Activated naive CD4-positive, alpha-beta T cell treated with anti-CD3 and anti-CD28 coated beads, Interleukin-2, amount 50 U/mL, for 16 hours (primary cell): ENCODE measurements around the gene GUCA1A.
"Not testable (repeated sequence)": the region's sequence is repeated elsewhere in the genome, so short reads cannot be mapped to it uniquely, and the experiment has no call there.

Experiments used
- DNase-seq: peaks from one replicate; pipeline ENCODE4 v3.0.0-alpha.2; 2020

GUCA1A gene

DNA sequence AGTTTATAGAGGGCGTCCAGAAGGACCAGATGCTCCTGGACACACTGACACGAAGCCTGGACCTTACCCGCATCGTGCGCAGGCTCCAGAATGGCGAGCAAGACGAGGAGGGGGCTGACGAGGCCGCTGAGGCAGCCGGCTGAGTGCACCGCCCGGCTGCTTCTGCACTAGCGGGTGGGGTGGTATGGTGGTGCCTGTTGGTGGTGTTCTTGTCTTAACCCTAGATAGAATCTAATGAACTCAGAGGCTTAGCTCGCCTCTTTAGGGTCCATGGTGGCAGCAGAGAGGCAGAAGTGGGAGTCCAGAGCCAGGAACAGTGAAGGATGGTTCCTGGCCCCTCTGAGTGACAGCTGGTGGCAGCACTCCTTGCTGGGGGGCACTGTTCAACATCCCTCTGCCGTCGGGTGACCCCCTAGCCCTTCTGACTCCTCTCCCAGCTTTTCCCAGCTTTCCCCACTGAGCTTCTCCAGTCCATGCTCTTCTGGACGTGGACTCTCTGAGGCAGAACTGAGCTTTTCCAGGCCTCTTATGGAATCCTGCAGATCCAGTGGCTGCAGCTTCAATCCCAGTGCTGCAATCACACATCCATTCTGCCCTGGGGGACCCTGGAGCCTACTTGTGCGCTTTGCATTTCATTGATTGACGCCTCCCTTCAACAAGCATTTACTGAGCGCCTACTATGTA is 6.2 kb downstream of the GUCA1A start:
- DNase-seq, result no peak

DNA sequence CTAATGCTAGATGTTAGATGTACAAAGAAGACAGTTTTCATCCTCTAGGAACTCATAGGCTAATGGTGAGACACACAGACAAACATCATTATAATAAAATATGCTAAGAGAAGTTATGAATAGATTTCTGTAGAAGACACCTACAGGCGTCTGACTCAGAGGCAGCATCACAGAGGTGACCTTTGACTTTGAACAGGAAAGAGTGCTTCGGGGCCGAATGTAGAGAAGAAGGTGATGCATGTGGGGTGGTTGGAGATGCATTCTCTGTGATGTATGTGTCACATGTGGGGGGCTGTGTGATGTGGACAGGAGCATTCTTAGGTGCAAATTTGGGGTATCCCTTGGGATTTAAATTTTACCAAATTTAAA is 6.8 kb downstream of the GUCA1A start:
- DNase-seq, result no peak

DNA sequence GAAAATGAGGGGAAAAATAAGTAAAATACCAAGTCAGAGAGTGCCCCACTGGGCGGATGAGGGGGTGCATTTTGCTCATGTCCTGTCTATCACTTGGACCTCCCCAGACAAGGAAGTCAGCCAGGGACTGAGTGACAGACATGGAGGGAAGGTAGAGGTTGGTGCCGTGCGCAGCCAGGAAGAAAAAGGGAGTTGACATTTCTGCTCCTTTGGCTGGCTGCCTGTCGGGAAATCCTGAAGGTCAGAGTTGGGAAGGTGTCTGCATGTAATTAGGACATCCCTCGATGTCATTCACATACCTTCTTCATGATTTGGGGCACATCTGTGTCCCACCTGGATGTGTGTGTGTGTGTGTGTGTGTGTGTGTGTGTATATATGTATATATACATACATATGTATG is 8.9 kb downstream of the GUCA1A start:
- DNase-seq, result no peak

DNA sequence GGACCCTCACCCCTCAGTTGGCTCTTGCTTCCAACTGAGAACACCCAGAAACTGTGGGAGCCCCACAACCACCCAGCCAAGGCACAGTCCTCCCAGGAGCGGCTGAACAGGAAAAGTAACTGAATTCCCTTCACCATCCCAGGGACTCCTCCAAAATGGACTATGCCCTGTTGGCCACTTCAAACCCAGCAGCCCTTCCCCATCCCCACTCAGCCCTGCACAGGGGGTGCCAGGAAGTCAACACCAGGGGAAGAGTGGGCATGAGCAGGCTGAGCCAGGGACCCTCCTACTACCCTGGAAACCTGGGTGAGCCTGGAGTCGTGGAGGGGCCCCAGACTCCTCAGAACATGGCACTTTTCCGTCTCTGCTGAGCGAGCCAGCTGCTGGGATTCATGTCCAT is 11.3 kb downstream of the GUCA1A start:
- no peak for DNase-seq

- no peak for DNase-seq
These were observed 12.4 kb downstream of the GUCA1A start for GRCh38 chr6:42185597-42185996.

- DNase-seq, result no peak
These were observed 15.2 kb downstream of the GUCA1A start for GRCh38 chr6:42188406-42188805.

GRCh38 chr6:42190554-42191183 is 17.5 kb downstream of the GUCA1A start:
- no peak for DNase-seq

DNA sequence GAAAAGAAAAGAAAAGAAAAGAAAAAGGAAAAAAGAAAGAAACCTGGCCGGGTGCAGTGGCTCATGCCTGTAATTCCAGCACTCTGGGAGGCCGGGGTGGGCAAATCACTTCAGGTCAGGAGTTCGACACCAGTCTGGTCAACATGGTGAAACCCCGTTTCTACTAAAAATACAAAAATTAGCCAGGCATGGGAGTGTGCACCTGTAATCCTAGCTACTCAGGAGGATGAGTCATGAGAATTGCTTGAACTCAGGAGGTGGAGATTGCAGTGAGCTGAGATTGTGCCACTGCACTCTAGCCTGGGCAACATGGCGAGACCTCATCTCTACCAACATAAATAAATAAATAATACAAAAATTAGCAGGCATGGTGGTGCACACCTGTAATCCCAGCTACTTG is 19.2 kb downstream of the GUCA1A start:
- not testable (repeated sequence) for DNase-seq

DNA sequence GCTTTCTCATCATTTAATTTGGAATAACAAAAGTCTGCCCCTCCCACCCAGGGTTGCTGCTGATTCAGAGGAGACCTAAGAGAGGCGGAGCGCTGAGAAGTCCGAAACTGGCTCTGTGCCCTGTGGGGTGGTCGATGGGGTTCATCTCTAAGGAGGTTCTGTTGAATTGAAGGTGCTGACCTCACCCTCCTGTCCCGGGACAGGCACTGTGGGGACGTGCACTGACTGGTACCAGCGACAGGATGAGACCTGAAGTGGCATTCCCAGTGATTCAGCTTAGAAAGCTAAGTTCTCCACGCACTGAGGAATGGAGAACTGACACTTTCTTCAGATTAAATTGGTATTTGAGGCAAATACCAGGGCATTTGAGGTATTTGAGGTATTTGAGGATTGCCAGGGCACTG is 20.3 kb downstream of the GUCA1A start:
- DNase-seq, result no peak

- DNase-seq, result no peak
These were observed 20.9 kb downstream of the GUCA1A start for GRCh38 chr6:42194056-42194455.

GRCh38 chr6:42195415-42195814 is 22.3 kb downstream of the GUCA1A start:
- DNase-seq, result no peak

DNA sequence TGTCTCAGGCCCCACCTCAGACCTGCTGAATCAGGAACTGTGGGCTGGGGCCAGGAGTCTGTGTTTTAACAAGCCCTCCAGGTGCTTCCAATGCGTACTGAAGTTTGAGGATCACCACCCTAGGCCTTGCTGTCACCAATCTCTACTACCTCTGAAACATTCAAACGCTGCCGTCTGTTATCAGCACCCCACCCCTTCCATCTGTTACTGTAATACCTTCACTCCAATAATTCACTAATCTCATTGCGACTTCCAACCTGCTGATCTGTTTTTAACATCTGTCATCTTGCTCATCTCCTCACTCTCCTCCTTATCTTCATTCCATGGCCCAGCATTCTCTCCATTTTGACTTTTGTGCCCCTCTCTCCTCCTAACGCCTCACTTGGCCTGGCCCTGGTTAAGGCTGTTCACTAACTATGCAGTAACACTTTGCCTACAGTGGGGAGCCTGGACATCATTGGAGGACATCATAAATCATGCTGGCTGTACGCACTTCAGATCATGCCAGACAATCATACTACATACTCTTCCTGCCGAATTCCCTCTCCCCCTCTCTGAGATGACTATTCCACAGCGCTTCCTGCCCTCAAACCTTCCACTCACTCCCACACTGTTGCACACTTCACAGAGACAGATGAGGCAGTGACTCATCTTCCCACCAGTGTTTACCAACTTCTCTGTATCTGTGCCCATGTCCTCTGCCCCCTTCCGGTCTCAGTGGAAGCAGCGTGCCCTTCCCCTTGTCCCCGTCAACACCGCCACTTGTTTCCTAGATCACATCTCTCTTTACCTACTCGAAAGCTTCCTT is 24.6 kb downstream of the GUCA1A start:
- DNase-seq, result no peak

GRCh38 chr6:42199106-42199981 is 26.2 kb downstream of the GUCA1A start:
- DNase-seq, result no peak

GRCh38 chr6:42200035-42200434 is 26.9 kb downstream of the GUCA1A start:
- DNase-seq, result no peak

DNA sequence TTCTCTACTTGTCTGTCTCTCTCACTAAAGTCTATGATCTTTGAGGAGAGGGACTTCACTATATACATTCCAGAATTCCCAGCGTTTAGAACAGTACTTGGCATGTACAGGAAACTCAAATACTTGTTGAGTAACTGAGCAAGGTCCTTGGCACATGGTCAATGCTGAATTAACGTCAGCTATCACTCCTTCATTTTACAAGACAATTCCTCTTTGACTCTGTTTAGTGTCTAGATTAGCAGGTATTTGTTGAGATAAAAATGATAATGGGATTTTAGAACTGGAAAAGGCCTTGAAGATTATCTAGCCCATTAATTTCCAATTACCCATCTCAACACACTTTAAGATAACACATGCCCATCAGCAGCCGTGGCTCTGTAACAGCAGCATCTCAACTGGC is 28.2 kb downstream of the GUCA1A start:
- no peak for DNase-seq

DNA sequence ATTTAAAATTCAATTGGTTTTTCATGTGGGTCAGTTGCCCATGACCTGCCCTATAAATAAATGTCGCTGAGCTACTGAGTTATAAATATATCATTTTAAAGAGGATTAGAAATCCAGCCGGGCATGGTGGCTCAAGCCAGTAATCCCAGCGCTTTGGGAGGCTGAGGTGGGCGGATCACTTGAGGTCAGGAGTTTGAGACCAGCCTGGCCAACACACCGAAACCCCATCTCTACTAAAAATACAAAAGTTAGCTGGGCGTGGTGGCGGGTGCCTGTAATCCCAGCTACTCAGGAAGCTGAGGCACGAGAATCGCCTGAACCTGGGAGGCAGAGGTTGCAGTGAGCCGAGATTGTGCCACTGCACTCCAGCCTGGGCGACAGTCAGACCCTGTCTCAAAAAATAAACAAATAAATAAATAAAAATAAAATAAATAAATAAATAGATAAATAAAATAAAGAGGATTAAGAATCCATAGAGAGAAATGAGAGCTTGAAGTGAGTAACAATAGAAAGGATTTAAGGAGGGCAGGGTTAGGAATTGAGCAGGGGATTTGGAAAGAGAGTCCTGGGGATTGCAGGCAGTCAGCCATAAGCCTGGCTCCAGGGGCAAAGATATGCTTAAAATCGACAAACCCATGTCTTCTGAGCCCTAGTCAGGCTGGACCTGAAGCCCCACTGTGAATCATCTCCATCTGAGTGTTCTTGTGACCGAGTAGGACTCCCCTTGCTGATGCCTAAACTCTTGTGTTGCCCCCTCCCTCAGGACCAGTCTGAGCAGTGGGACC is 29.2 kb downstream of the GUCA1A start:
- not testable (repeated sequence) for DNase-seq

DNA sequence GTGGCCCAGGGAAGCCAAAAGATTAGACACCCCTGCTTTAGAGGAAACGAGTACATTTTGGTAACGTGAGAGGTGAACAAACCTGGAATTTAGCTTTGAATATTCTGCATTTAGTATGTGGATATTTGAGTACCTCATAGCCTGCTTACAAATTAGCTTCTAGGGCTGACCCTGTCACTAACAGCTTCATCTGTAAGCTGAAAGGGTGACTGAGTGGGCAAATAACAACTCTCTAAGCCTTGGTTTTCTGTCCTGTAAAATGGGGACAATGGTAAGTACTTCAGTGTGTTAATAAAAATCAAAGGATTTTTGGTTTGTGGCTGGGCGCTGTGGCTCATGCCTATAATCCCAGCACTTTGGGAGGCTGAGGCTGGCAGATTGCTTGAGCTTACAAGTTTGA is 30.0 kb downstream of the GUCA1A start:
- DNase-seq, result no peak

DNA sequence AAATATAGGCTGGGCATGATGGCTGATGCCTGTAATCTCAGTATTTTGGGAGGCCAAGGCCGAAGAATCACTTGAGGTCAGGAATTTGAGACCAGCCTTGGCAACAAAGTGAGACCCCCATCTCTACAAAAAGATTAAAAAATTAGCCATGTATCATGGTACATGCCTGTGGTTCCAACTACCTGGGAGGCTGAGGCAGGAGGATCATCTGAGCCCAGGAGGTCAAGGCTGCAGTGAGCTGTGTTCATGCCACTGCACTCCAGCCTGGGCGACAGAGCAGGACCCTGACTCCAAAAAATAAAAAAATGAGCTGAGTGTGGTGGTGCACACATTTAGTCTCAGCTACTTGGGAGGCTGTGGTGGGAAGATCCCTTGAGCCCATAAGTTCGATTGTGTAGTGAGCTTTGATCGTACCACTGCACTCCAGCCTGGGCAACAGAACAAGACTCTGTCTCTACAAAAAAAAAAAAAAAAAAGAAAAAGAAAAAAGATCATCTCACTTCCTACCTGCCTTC is 31.7 kb downstream of the GUCA1A start:
- DNase-seq, result no peak

DNA sequence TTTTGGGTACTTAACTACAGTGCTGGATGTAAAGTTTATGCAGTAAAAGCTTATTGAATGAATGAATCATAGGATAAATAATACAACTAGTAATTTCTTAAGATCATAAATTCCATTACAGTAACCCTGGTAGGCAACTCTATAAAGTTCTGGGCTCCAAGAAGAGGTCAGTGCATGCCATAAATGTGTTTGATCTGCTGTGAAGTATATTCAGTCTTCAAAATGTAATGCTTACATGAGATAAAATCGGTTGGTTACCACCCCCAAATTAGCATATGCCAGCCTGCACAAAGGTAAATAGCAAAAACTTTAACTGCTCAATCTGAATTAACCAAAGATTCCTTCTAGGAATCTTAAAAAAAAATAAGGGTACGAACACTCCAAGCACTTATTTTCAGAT is 34.4 kb downstream of the GUCA1A start:
- not testable (repeated sequence) for DNase-seq

DNA sequence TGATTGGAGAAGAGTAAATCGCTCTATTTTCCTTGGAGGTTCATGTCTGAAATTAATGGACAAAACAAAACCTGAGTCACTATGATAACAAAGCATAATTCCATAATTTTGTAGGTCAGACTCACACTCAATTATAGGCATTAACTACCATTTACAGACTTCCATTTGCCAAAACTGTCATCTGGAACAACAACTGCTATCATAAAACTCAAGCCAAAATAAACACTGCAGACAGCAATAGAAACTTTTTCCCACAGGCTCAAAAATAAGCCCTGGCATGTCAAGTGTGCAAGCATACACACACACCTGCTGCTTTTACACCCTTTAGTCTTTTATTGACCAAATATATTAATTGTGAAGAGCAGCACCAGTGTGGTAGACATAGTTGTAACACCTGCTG is 37.4 kb downstream of the GUCA1A start:
- no peak for DNase-seq

- no peak for DNase-seq
These were observed 38.6 kb downstream of the GUCA1A start for GRCh38 chr6:42211726-42212125.

- DNase-seq, result no peak
These were observed 39.3 kb downstream of the GUCA1A start for GRCh38 chr6:42212442-42212841.
